Bronchial epithelial cell (primary cell): ENCODE measurements around the gene ADAM23. TPM values are rescaled to one million over a fixed set of nuclear protein-coding genes. Genes with fewer than 3 reads are reported as not detected.

Source experiments
- DNase-seq: peaks from one replicate; pipeline ENCODE4 v3.0.0-alpha.2; 2010; ENCODE audit warnings: low read depth
- FAIRE-seq: peaks from 2 replicates; lab custom pipeline; 2011; peaks lifted over from hg19 to GRCh38; lab: Jason Lieb, UNC
- H3K27me3 ChIP-seq: 2 replicates; pipeline ENCODE4 v1.5.1; 2011; ENCODE audit warnings: low read length; ENCODE audit not compliant: control insufficient read depth, insufficient read depth
- H3K36me3 ChIP-seq: 2 replicates; pipeline ENCODE4 v1.5.1; 2011; ENCODE audit warnings: low read length; ENCODE audit not compliant: control insufficient read depth, insufficient read depth
- H3K4me3 ChIP-seq: 2 replicates; pipeline ENCODE4 v1.5.1; 2011; ENCODE audit warnings: mild to moderate bottlenecking, low read depth, low read length, control low read depth
- total RNA-seq: library from RNA; depleted of rRNA; stranded (reverse); fragments of >200 nt; gene quantifications from 2 replicates; pipeline ENCODE4 v1.2.1, GENCODE V29; 2014
- TF ChIP-seq, protein P1 (sequence below): IDR thresholded peaks from 2 replicates; pipeline ENCODE4 v1.5.1; 2011; ENCODE audit warnings: mild to moderate bottlenecking, moderate library complexity, low read length, control low read depth, inconsistent platforms; ENCODE audit not compliant: insufficient read depth, severe bottlenecking

ADAM23 gene
- total RNA-seq, 1 donor from 2014 or later: under 0.01 TPM

DNA sequence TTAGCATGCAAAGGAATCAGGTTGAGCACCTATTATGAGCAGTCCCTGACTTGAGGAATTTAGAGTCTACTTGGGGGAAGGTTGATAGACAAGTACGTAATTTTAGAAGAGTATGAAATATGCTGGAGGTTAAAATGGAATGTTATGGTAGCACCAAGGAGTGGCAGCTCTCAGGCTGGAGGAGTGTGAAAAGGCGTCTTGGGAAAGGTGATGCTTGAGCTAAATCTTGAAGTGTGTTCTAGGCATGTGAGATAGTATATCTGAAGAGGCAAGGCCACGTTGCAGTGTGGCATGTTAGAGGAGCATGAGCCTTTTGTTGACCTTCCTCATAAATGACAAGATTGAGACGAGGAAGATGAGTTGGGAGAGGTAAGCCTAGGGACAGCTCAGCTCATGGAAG is 39.3 kb downstream of the ADAM23 start:
- H3K36me3 ChIP-seq: no peaks in the 10 kb centered on the region
- FAIRE-seq: peak; percentile 62
- DNase-seq: no peak
- no peak overlapping the region for H3K4me3 ChIP-seq
- TF ChIP-seq, protein P1, sequence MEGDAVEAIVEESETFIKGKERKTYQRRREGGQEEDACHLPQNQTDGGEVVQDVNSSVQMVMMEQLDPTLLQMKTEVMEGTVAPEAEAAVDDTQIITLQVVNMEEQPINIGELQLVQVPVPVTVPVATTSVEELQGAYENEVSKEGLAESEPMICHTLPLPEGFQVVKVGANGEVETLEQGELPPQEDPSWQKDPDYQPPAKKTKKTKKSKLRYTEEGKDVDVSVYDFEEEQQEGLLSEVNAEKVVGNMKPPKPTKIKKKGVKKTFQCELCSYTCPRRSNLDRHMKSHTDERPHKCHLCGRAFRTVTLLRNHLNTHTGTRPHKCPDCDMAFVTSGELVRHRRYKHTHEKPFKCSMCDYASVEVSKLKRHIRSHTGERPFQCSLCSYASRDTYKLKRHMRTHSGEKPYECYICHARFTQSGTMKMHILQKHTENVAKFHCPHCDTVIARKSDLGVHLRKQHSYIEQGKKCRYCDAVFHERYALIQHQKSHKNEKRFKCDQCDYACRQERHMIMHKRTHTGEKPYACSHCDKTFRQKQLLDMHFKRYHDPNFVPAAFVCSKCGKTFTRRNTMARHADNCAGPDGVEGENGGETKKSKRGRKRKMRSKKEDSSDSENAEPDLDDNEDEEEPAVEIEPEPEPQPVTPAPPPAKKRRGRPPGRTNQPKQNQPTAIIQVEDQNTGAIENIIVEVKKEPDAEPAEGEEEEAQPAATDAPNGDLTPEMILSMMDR: no peak
- no peaks in the 10 kb centered on the region for H3K27me3 ChIP-seq

DNA sequence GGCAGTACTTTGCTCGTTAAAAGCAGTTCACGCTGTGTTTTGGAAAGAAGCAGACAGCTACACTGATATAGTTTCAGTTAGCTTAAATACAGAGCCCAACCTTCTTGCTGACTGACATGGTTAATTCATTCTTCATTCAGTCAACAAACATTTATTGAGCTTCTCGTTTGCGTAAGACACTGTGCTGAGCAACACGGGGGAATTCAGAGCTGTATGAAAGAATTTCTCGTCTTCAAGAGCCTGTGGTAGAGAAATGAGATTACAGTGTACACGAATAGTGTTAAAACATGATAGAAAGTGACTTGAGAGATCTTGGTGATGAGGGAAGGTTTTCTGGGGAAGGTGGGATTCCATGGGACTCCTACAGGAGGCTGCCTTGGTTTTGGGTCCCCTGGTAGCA is 44.7 kb downstream of the ADAM23 start:
- FAIRE-seq (no peak), DNase-seq (peak; percentile 13)
- TF ChIP-seq, protein P1: no peak
- Histone ChIP-seq H3K4me3 (no peak overlapping the region), H3K27me3 (no peaks in the 10 kb centered on the region), H3K36me3 (no peaks in the 10 kb centered on the region)

DNA sequence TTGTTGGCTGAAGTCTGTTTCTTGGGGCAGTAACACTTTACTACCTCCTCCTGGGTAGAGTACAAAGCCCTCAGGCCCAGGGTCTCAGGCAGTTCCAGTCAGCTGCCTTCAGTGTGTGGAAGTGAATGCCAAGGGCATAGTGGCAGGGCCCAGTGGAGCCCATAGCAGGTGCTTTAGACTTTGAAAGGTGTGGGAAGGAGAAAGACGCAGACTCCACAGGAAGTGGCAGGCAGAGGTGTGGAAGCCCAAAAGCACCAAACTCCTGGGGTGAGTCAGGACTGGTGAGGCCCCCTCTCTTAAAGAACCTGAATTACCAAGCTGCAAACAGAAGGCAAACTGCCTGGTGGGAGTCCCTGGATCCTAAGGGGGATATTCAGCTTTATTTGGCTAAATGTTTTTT is 45.3 kb downstream of the ADAM23 start:
- no peak overlapping the region for H3K4me3 ChIP-seq
- FAIRE-seq: no peak
- DNase-seq: no peak
- no peaks in the 10 kb centered on the region for H3K27me3 ChIP-seq
- no peaks in the 10 kb centered on the region for H3K36me3 ChIP-seq
- TF ChIP-seq, protein P1: no peak

DNA sequence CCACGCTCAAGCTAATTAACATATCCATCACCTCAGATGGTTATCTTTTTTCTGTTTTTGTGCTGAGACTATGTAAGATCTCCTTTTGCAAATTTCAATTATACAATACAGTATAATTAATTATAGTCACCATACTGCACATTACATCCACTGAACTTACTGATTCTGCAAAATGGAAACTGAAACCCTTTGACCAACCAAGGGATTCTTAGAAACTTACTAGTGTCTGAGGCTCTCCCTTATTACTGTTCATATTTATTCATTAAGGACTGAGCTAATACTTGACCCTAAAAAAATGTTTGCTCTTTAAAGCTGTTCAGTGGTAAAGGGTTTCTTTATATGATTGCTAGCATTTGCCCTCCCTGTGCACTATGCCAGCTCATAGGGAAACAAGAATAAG is 50.7 kb downstream of the ADAM23 start:
- no peak for FAIRE-seq

DNA sequence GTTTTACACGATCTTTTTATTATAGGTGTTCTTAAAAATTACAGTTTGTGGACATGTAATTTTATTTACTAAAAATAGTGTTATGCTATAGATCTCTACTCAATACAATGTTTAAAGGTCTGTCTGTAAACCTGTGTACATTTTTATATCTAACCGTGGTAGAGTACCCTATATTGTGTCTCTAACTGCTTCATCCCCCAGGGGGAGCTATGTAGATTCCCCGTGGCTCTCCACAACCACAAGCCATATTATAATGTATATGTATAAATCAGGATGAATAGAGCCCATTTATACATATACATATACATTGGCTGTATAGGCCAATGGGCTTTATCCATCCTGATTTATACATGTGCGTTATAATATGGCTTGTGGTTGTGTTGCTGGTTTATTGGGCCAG is 59.4 kb downstream of the ADAM23 start:
- FAIRE-seq: no peak
- H3K4me3 ChIP-seq: no peak overlapping the region
- H3K36me3 ChIP-seq: no peaks in the 10 kb centered on the region
- no peaks in the 10 kb centered on the region for H3K27me3 ChIP-seq
- TF ChIP-seq, protein P1: no peak
- DNase-seq: no peak

More for the DNA sequence above, 50.7 kb downstream of the ADAM23 start:
- Histone ChIP-seq H3K4me3 (no peak overlapping the region), H3K36me3 (no peaks in the 10 kb centered on the region), H3K27me3 (no peaks in the 10 kb centered on the region)
- TF ChIP-seq, protein P1: no peak
- no peak for DNase-seq

DNA sequence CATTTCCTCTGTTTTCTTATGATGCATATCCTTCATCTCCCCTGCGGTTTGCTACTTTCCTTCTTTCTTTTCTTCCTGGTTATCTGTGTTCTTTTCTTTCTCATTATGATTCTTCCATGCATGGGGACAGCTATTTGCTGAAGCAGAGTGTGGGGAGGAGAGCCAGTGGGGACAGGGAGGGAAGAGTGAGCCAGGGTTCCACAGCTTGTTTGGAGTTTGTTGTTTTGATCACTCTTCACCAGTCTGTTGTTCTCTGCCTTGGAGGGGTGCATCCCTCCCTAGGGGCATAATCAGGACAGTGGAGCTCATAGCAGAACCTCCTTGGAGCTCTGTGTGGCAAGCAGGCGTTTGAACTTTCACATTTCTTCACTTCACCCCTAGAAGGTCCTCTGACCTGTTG is 68.0 kb downstream of the ADAM23 start:
- FAIRE-seq: no peak
- Histone ChIP-seq H3K36me3 (no peaks in the 10 kb centered on the region), H3K27me3 (no peaks in the 10 kb centered on the region), H3K4me3 (no peak overlapping the region)
- TF ChIP-seq, protein P1: no peak
- DNase-seq: no peak
